ENCODE measurements around the gene DNAH7. TPM values are rescaled to one million over a fixed set of nuclear protein-coding genes. Genes with fewer than 3 reads are reported as not detected.

Gene DNAH7
- total and polyA plus RNA-seq, 8 donors: 1.6 to 6.2 (median 4.8) TPM

DNA sequence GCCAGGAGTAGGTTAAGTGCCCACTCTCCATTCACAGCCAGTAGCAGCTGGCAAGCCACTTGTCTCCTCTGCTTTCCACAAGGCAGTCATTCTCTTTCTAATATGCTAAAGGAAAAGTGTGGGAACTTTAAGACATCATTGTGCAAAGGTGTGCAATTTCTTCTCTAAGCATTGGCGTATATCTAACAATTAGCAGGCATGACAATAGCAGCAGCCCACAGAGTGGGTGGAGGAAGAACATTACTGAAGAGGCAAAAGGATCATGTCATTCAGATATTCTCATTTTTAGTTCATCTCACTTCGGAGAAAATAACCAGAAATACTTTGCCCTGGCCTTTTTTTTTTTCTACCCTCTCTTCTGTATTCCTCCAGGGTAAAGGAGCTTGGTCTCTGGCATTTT is 177.6 kb downstream of the DNAH7 start:
- TF ChIP-seq, protein P1, sequence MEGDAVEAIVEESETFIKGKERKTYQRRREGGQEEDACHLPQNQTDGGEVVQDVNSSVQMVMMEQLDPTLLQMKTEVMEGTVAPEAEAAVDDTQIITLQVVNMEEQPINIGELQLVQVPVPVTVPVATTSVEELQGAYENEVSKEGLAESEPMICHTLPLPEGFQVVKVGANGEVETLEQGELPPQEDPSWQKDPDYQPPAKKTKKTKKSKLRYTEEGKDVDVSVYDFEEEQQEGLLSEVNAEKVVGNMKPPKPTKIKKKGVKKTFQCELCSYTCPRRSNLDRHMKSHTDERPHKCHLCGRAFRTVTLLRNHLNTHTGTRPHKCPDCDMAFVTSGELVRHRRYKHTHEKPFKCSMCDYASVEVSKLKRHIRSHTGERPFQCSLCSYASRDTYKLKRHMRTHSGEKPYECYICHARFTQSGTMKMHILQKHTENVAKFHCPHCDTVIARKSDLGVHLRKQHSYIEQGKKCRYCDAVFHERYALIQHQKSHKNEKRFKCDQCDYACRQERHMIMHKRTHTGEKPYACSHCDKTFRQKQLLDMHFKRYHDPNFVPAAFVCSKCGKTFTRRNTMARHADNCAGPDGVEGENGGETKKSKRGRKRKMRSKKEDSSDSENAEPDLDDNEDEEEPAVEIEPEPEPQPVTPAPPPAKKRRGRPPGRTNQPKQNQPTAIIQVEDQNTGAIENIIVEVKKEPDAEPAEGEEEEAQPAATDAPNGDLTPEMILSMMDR (IDR thresholded peaks at IDR 0.05): no peak
- no peak for DNase-seq
- intact Hi-C loops (cut with DNase I): no loop called here
- H3K36me3 ChIP-seq: no peaks in the 10 kb centered on the region
- no peaks in the 10 kb centered on the region for H3K4me1 ChIP-seq
- H3K9me3 ChIP-seq: no peaks in the 10 kb centered on the region
- H3K27ac ChIP-seq: no peak overlapping the region
- no peaks in the 10 kb centered on the region for H3K27me3 ChIP-seq
- no peak for ATAC-seq
- H3K4me3 ChIP-seq: no peak overlapping the region

DNA sequence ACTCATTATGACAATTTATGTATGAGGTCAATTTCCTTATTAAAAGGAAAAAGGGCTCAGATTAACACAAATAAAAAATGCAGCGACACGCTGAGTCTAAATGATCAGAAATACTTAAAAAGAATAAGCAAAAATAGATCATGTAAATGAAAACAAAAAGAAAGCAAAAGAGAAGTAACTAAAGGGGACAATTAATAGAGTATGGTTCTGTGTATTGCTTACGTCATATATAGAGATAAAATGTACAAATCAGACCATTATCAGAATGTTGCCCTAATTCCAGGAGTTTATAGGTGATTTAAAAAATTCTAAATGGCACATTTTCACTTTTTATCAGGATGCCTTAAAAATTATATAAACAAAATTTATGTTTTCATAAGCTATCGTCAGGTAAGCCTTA is 189.5 kb downstream of the DNAH7 start:
- TF ChIP-seq, protein P1 (IDR thresholded peaks at IDR 0.05): no peak
- intact Hi-C loops (cut with DNase I): no loop called here
- no peak for ATAC-seq
- Histone ChIP-seq H3K27me3 (no peaks in the 10 kb centered on the region), H3K4me1 (no peaks in the 10 kb centered on the region), H3K36me3 (no peaks in the 10 kb centered on the region), H3K9me3 (no peaks in the 10 kb centered on the region), H3K27ac (no peak overlapping the region), H3K4me3 (no peak overlapping the region)
- no peak for DNase-seq

DNA sequence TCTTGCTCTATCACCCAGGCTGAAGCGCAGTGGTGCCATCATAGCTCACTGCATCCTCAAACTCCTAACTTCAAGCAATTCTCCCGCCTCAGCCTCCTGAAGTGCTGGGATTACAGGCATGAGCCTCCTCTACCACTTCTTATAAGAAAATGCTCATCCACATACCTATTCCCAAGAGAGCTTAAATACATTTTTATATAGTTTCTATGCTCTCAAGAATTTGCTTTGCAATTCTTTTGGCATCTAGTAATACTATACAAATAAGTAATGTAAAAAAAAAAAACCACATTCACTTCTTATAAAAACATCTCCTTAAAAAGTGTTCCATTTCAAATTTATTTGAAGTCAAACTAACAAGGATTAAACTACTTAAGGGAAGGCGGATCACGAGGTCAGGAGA is 197.3 kb downstream of the DNAH7 start:
- H3K27ac ChIP-seq: no peak overlapping the region
- intact Hi-C loops (cut with DNase I): no loop called here
- TF ChIP-seq, protein P1 (IDR thresholded peaks at IDR 0.05): no peak

DNA sequence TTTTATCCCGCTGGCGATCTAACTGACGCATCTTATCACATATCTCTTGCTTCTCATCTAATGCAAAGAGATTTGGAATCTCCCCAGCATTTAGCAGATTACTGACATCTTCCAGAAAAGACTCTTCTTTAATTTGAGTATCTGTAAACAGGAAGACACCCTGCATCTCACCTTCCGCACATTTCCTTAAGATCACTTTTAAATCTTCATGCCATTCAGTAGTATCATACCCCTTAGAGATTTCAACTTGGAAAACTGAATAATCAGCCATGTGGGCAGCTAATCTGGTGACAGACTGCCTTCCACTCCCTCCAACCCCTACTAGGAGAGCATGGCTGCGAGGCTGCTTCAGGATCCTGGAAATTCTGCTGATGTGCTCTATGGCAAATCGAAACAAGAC is 204.3 kb downstream of the DNAH7 start:
- TF ChIP-seq, protein P1 (IDR thresholded peaks at IDR 0.05): no peak
- Histone ChIP-seq H3K27ac (no peak overlapping the region), H3K4me1 (no peaks in the 10 kb centered on the region), H3K4me3 (no peak overlapping the region), H3K36me3 (no peaks in the 10 kb centered on the region), H3K27me3 (no peaks in the 10 kb centered on the region), H3K9me3 (no peaks in the 10 kb centered on the region)
- no peak for DNase-seq
- no peak for ATAC-seq
- intact Hi-C loops (cut with DNase I): no loop called here

More for the DNA sequence above, 197.3 kb downstream of the DNAH7 start:
- Histone ChIP-seq H3K36me3 (no peaks in the 10 kb centered on the region), H3K4me3 (no peak overlapping the region), H3K9me3 (no peaks in the 10 kb centered on the region), H3K4me1 (no peaks in the 10 kb centered on the region), H3K27me3 (no peaks in the 10 kb centered on the region)
- ATAC-seq (no peak), DNase-seq (no peak)

DNA sequence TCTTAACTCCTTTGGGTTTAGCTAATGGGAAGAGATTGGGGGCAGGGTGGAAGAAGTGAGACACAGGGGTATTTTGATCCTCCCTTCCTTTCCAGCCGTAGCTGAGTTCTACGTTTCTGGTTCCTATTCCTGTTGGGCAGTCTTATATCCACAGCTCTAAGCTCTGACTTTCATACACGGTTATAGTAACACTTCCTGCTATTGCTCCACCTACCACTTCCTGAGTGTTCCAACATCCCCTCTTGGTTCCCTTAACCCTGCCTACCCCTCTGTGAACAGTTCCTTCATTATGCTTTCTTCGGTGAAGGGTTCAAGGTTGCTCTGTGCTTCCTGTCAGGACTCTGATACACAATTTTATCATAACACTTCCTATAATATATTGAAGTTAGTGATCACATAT is 205.1 kb downstream of the DNAH7 start:
- intact Hi-C loops (cut with DNase I): no loop called here
- H3K36me3 ChIP-seq: no peaks in the 10 kb centered on the region
- H3K4me3 ChIP-seq: no peak overlapping the region
- DNase-seq: no peak
- H3K27me3 ChIP-seq: no peaks in the 10 kb centered on the region
- no peaks in the 10 kb centered on the region for H3K4me1 ChIP-seq
- TF ChIP-seq, protein P1 (IDR thresholded peaks at IDR 0.05): no peak
- H3K9me3 ChIP-seq: no peaks in the 10 kb centered on the region
- ATAC-seq: no peak
- no peak overlapping the region for H3K27ac ChIP-seq

All from left lung (tissue), 10 donors.